Astrocyte of the cerebellum (primary cell): ENCODE results near the gene DHRS7B.

Source experiments
- DNase-seq: peaks from one replicate; pipeline ENCODE4 v3.0.0-alpha.2; 2011; ENCODE audit warnings: low read depth
- H3K4me3 ChIP-seq: 2 replicates; pipeline ENCODE4 v1.5.1; 2011; ENCODE audit warnings: mild to moderate bottlenecking, low read depth, low read length, moderate library complexity
- CTCF ChIP-seq: IDR thresholded peaks from 2 replicates; pipeline ENCODE4 v1.5.1; 2012; ENCODE audit warnings: low read length, low read depth, moderate library complexity, mild to moderate bottlenecking; ENCODE audit errors: missing control alignments
- in situ Hi-C: cut with HindIII; loops from 2 replicates; pipeline ENCODE4 v1.10.0; 2017; ENCODE audit warnings: low sequenced_read_pairs

Gene DHRS7B

GRCh38 chr17:21085707-21086106 is 41.1 kb upstream of the DHRS7B start:
- in situ Hi-C loops = no loop called here
- DNase-seq = no peak
- no peak overlapping the region for H3K4me3 ChIP-seq
- TF ChIP-seq CTCF = no peak

- in situ Hi-C loops = no loop called here
- no peak for DNase-seq
- H3K4me3 ChIP-seq = no peak overlapping the region
- TF ChIP-seq CTCF = no peak
These were observed 37.6 kb upstream of the DHRS7B start for GRCh38 chr17:21089145-21089544.

GRCh38 chr17:21089933-21090901 is 36.5 kb upstream of the DHRS7B start:
- in situ Hi-C loops = no loop called here
- no peak for TF ChIP-seq CTCF
- H3K4me3 ChIP-seq = no peak overlapping the region
- no peak for DNase-seq

GRCh38 chr17:21090902-21091618 is 35.7 kb upstream of the DHRS7B start:
- H3K4me3 ChIP-seq = no peak overlapping the region
- TF ChIP-seq CTCF = no peak
- in situ Hi-C loops = no loop called here
- DNase-seq = no peak

- no peak overlapping the region for H3K4me3 ChIP-seq
- TF ChIP-seq CTCF = no peak
- no peak for DNase-seq
- in situ Hi-C loops = no loop called here
These were observed 32.5 kb upstream of the DHRS7B start for GRCh38 chr17:21094298-21094704.

GRCh38 chr17:21095735-21096134 is 31.0 kb upstream of the DHRS7B start:
- no peak for DNase-seq
- in situ Hi-C loops = no loop called here
- no peak overlapping the region for H3K4me3 ChIP-seq
- TF ChIP-seq CTCF = no peak
